Measurements from ENCODE around the gene CHMP5.
A peak's percentile ranks its signal among the peaks of the same experiment; 100 is the strongest.
"Not testable (repeated sequence)": the region's sequence is repeated elsewhere in the genome, so short reads cannot be mapped to it uniquely, and the experiment has no call there.

CHMP5 gene

DNA sequence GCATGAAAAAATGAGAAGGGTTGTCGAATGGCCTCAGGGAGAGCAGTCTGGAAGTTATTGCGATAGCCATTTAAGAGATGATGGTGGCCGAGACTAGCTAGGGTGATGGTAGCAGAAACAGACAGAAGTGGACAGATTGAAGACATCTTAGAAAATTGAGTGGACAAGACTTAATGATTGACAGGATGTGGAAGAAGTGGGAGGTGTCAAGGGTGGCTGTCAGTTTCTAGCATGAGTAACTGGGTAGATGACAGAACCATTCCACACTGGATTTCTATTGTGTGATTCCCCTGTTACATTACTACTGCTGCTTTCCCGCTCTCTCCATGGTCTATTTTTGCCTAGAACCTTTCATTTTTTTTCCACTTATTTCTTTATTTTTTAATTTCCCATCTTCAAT is 12.6 kb downstream of the CHMP5 start:
- DNase-seq (ENCODE audit: low spot score), result no peak

DNA sequence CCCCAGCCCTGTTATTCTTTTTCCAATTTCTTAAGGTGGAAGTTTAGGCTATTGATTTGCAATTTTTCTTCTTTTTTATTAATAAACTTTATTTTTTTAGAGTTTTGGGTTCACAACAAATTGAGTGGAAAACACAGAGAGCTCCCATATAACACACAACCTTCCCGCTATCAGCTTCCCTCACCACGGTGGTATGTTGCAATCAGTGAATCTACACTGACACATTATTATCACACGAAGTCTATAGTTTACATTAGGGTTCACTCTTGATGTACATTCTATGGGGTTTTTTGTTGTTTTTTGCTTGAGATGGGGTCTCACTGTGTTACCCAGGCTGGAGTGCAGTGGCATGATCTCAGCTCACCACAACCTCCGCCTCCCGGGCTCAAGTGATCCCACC is 20.7 kb downstream of the CHMP5 start:
- no peak for DNase-seq (ENCODE audit: low spot score)

DNA sequence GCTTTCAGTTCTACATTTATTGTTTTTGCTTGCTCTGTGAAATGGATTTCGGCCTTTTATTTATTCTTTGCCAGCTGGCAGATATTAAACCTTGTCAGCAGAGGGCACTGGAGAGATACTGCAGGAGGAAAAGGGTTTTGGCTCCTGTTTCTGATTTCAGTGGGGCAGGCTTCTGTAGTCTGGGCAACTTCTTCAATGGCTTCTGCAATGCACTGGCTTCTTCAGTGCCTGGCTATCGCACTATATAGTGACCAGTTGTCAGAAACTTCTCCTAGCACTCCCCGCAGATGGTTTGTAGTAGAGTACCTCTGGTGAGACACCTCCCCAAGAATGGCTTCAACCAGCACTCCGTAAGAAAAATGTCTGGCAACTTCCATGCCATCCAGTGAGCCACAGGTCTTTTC is 22.2 kb downstream of the CHMP5 start:
- DNase-seq (ENCODE audit: low spot score), result peak; percentile 78

DNA sequence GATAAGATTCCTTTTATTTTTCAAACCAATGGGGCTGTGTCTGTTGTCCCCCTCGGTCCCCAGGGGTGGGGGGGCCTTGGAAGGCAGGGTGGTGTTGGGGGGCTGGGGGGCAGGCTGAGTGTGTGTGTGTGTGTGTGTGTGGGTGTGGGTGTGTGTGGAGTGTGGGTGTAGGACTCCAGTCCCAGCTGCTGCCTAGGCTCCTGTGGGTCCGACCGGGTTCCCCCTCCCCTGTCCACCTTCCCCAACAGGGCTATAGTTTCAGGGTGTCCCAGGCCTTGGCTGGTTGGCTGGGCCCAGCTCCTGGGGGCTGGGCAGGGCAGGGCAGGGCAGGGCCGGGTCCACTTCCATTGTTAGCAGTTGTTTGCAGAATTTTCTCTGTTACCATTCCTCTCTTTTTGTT is 23.4 kb downstream of the CHMP5 start:
- no peak for DNase-seq (ENCODE audit: low spot score)

DNA sequence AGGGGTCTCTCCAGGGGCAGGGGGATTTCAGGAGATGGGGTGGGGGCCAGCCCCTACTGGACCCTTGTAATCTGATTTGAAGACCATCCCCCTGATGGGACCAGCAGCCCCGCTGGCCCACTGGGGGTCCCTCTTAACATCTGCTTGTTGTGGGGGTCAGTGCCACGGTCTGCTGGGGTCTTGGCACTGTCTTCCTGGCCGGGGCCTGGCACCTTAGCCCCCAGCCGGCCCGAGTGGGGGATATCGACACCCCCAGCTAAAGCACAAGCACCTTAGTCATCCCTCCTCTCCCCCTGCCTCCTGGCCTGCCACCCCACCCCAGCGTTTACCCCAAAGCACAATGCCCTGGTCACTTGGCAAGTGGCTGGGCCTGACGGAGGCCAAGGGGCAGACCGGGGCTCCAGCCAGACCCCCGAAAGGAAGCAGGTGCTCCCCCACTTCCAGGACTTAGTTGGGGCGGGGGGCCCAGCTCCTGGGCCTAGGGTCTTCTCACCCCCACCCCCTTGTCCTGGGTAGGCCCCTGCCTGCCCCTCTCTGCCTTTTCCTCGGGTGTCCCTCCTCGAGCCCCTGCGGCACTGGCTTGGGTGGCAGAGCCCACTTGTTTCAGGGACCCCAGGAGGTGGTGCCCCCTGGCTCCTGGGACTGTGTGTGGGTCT is 24.1 kb downstream of the CHMP5 start:
- no peak for DNase-seq (ENCODE audit: low spot score)

DNA sequence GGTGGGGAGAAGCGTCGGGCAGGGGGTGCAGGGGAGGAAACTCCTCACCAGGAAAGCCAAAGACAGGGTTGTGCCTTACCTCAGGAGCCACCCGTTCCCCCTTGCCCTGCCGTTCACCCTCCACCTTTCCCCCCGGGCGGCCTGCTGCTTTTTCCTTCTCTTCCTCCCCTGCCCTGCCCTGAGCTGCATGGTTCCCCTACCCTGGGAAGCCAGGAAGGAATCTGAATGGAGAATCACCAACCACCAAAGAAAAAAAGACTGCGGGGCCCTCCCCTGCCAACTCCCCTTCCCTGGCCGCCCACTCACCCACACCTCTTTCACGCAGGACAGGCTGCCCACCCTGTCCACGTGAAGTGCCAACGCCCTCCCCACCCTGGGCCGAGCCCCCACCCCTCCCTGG is 24.6 kb downstream of the CHMP5 start:
- no peak for DNase-seq (ENCODE audit: low spot score)

DNA sequence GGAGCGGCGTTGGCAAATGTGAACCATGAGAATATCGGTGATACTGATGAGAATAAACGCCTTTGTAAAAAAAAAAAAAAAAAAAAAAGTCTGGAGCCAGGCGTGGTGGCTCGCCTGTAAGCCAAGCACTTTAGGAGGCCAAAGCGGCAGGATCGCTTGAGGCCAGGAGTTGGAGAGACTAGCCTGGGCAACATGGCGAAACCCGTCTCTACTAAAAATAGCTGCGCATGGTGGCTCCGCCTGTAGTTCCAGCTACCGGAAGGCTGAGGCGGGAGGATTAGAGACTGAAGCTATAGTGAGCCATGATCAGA is 25.0 kb downstream of the CHMP5 start:
- DNase-seq (ENCODE audit: low spot score), result no peak

DNA sequence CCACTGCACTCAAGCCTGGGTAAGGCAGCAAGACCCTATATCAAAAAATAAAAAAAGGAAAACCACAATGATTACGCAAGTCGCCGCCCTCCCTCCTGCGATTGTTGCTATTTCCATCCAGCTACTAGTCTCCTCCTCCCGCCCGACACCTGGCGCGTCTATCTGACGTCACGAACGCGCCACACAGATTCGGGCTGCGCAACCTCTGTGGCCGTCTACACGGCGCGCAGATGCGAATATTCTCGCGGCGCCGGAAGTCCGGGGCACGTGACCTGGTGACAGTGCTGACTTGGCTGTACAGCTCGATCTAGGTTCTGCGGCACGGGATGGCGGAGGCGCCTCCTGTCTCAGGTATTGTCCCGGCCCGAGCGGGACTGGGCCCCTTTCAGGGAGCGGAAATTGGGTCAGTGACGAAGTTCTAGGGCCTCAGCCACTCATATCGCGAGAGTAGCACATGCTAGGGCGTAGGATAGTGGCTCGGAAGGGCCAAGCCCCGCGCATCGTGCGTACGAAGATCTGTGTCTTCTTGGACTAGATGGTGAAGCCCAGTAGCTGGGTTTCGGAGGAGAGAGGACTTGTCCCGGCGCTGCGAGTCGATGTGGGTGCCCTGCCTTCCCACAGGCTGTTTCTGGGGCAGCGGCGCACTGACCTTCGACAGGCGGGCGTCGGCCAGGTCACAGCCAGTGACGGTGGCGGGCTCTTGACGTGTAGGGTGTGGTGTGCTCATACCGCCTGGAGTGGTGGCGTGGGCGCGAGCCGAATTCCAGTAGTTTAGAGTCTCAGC is 25.6 kb downstream of the CHMP5 start, which contains the start of gene NFX1:
Gene NFX1, plus strand, starts transcription at position 270 of the 784 bp plus-strand sequence. Its CDS starts 57 bp downstream, at position 327.
- peak; percentile 98 for DNase-seq (ENCODE audit: low spot score)

DNA sequence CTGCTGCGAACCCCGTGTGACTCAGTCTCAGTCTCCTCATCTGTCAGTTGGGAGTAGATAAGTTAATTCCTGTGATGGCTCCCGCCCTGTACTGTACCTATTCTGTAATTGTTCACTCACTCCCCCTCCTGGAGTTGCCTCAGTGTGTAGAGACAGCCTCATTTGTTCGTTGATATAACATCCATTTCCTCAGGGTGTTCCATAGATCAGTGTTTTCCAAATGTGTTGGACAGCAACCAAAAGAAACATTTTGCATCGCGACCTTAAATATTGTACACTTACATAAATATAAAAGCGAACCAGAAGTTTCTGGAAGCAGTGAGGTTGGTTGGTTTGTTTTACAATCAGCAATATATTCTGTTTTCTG is 26.2 kb downstream of the CHMP5 start:
- no peak for DNase-seq (ENCODE audit: low spot score)

DNA sequence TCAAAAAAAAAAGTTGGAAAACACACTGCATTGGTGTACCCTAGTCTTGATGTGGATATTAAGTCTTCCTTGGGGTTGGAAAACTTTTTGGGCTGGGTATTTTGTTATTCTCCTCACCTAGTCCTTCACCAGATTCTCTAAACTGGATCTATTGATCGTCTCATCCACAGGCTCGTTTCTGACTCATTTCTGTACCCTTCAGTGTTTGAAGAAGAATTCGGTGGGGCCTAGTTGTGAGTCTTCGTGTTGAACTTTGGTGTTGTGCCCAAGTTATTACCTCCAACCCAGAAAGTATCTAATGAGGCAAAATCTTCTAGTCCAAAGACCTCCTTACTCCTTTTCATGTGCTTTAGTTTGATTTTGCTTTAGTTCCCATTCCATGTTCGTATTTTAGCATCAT is 27.1 kb downstream of the CHMP5 start:
- peak; percentile 38 for DNase-seq (ENCODE audit: low spot score)

DNA sequence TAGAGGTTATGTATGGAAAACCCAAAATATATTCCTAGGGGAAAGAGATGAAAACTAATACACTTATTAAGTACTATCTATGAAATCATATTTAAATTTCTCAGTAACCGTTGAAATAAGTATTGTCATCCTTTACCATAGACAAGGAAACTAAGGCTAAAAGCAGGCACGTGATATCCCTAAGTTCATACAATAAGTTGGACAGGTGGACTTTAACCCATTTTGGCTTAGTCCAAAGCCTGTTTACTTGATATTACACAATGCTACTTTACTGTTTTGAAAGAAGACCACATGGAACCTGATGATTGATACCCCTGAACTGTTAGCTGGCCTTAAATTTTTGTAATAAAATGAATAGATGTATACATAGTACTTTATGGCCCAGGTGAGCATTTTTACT is 28.9 kb downstream of the CHMP5 start:
- DNase-seq (ENCODE audit: low spot score), result no peak

DNA sequence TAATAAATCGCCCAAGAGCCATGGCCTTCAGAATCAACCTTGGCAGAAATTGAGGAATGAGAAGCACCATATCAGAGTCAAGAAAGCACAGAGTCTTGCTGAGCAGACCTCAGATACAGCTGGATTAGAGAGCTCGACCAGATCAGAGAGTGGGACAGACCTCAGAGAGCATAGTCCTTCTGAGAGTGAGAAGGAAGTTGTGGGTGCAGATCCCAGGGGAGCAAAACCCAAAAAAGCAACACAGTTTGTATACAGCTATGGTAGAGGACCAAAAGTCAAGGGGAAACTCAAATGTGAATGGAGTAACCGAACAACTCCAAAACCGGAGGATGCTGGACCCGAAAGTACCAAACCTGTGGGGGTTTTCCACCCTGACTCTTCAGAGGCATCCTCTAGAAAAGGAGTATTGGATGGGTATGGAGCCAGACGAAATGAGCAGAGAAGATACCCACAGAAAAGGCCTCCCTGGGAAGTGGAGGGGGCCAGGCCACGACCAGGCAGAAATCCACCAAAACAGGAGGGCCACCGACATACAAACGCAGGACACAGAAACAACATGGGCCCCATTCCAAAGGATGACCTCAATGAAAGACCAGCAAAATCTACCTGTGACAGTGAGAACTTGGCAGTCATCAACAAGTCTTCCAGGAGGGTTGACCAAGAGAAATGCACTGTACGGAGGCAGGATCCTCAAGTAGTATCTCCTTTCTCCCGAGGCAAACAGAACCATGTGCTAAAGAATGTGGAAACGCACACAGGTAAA is 30.0 kb downstream of the CHMP5 start:
- DNase-seq (ENCODE audit: low spot score), result no peak

DNA sequence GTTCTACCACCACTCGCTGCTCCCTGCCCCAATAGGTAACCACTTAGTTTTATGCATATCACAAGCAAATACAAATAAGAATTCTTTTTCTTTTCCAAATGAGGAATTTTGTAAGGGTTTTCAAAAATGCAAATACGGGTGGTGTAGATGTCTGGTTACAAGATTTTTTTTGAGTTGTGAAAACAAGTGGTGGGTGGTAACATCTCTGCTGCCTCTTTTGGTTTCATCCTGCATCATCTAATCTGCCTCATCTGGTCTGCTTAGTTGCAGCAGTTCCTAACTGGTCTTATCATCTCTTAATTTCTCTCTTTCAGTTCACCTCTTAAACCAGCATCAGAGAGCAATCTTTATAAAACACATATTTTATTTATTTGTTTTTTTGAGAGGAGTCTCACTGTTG is 30.7 kb downstream of the CHMP5 start:
- DNase-seq (ENCODE audit: low spot score), result peak; percentile 64

DNA sequence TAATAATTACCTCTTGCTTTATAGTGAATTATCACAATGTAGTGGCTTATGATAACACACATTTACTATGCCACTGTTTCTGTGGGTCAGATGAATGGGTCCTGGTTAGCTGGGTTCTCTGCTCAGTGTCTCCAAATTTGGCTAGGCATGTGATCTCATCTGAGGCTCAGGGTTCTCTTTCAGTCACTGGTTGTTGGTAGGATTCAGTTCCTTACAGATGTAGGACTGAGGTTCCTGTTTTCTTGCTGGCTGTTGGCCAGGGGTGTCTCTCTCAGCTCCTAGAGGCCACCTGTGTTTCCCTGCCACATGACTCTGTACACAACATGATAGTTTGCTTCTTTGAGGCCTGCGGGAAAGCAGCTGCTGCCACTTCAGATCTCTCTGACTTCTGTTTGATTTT is 32.6 kb downstream of the CHMP5 start:
- DNase-seq (ENCODE audit: low spot score), result no peak

DNA sequence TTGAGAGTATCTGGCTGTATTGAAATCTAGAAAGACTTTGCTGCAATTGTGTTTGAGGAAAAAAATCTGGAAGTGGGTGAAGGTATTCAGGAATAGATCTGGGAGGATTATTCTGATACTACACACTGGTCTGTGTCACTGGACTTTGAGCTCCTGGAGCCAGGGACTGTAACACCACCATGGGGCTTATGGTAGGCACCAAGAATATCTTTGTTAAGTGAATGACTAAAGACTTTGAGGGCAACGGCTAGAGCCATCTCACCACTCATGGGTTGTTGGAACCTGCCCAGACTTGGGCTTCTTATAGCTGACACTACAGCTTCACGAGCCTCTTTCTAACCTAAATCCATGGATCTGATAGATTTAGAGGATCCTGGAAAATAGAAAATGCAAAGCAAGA is 35.7 kb downstream of the CHMP5 start:
- no peak for DNase-seq (ENCODE audit: low spot score)

DNA sequence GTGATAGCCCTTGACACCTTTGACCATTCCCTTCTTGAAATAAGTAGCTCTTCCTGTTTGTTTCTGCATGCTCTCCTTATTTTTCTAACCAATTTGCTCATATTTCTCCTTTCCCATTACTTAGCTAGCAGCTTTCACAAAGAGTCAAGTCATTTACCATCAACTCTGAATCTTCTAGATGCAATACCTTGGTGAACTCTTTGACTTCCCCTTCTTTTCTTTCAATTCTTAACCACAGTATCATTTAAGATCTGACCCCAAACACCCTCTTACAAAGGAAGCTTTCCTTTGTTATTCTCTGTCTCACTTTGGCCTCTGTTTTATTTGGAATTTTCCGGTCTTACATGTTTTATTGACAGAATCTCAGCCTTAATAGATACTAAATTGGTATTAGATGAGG is 39.5 kb downstream of the CHMP5 start:
- no peak for DNase-seq (ENCODE audit: low spot score)

DNA sequence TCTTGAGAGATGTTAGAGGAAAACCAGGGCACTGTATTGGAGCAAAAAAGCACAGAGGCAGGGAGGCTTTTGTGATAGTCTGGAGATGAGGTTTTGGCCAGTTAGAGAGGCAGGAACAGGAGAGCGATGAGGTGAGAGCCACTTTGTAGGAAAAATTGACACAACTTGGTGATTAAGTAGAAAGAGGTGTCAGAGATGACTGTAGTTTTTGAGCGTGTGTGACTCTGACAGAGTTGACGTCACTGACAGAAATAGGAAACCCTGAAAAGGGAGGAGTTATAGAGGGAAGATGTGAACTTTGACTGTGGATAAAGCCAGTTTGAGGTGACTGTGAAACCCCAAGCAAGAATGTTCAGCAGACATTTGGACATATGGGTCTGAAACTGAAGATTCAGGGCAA is 41.2 kb downstream of the CHMP5 start:
- peak; percentile 79 for DNase-seq (ENCODE audit: low spot score)

DNA sequence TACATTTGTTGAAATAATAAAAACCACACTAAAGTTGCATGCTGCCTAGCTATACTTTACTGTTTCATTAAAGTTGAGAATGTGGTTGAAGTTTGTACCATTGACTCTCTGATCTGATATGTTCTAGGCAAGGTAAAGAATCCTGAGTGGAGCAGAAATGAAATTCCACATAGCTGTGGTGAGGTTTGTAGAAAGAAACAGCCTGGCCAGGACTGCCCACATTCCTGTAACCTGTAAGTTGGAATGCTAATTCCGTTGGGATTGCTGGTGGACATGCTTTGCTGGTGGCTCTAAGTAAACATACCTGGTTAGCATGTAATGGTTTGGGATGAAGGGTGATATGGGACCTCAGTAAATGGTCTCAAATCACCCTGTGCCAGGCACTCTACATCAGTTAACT is 42.2 kb downstream of the CHMP5 start:
- DNase-seq (ENCODE audit: low spot score), result no peak

DNA sequence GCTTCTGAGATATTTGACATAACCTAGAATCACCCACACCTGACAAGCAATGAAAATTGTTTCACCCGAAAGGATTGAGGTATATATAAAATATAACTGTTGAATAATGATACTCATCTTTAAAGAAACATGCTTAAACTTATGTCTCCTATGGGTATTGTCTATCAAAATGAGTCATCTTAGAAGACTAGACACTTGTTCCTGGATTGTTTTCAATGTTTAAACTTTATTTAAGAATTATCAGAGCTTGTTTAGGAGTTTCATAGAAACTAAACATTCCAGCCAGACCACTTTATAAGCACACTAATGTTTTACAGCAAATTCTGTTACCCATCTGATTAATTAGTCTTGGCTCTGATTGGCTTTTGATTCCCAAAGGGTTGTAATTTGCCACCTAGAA is 45.1 kb downstream of the CHMP5 start:
- no peak for DNase-seq (ENCODE audit: low spot score)

DNA sequence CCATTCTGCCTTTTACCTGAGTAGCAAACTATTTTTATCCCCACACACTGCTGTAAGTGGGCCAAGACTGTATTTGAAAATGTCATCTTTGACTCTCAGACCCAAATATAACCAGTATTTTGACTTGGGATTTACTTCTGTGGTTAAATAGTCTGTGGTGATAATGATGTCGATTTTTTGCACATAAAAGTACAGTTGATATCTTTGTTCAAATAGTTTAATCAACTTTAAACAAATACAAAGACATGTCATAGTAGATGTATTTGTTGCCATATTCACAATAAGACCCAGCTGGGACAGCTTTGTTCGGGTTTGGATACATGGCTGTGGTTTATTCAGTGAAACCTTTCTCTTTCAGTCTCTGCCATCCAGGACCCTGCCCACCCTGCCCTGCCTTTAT is 45.9 kb downstream of the CHMP5 start:
- DNase-seq (ENCODE audit: low spot score), result no peak

DNA sequence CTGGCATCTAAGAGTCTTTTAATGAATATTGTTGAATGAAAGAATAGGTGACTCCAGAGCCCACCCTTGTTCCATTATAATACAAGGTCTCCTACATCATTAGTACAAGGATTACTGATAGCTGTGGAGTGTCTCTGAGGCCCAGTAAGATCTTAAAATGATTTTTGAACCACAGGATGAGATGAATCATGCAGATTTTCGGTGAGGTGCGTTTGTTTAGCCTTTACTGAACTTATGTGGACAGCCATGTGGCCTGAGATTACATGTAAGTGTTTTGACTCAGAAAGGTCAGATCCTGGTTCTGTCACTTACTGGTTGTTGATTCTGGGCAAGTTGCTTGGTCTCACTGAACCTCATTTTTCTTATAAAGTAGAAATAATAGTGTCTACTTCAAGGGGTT is 47.1 kb downstream of the CHMP5 start:
- DNase-seq (ENCODE audit: low spot score), result peak; percentile 42

DNA sequence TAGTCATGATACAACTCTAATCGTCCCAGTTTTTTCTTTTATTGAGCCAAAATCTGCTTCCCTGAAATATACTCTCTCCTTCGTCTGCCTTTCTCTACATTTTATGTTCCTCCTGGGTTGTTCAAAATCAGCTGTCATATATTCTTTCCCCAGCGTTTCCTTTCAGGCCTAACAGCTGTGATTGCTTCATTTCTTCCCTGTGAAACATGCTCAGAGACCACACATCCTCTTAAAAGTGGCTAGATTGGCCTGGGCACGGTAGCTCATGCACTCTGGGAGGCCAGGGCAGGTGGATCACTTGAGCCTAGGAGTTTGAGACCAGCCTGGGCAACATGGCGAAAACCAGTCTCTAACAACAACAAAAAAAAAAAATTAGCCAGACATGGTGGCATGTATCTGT is 50.5 kb downstream of the CHMP5 start:
- no peak for DNase-seq (ENCODE audit: low spot score)

DNA sequence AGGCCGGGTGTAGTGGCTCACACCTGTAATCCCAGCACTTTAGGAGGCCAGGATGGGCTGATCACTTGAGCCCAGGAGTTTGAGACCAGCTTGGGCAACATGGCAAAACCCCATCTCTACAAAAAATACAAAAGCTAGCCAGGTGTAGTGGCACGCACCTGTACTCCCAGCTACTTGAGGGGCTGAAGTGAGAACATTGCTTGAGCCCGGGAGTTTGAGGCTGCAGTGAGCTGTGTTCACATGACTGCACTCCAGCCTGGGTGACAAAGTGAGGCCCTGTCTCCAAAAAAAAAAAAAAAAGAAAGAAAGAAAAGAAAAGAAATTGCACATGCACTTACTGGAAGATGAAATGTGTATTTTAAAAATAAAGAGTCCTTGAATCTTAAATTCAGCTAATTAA is 52.3 kb downstream of the CHMP5 start:
- DNase-seq (ENCODE audit: low spot score), result not testable (repeated sequence)
